GM19397 (cell line): Measurements from ENCODE around the gene UQCRHL.

Experiments used
- ATAC-seq: cut with Tn5 transposase; IDR thresholded peaks from one replicate; pipeline ENCODE4 v1.9.1; 2021; ENCODE audit warnings: mild to moderate bottlenecking, moderate library complexity; ENCODE audit not compliant: unreplicated experiment

The UQCRHL gene

DNA sequence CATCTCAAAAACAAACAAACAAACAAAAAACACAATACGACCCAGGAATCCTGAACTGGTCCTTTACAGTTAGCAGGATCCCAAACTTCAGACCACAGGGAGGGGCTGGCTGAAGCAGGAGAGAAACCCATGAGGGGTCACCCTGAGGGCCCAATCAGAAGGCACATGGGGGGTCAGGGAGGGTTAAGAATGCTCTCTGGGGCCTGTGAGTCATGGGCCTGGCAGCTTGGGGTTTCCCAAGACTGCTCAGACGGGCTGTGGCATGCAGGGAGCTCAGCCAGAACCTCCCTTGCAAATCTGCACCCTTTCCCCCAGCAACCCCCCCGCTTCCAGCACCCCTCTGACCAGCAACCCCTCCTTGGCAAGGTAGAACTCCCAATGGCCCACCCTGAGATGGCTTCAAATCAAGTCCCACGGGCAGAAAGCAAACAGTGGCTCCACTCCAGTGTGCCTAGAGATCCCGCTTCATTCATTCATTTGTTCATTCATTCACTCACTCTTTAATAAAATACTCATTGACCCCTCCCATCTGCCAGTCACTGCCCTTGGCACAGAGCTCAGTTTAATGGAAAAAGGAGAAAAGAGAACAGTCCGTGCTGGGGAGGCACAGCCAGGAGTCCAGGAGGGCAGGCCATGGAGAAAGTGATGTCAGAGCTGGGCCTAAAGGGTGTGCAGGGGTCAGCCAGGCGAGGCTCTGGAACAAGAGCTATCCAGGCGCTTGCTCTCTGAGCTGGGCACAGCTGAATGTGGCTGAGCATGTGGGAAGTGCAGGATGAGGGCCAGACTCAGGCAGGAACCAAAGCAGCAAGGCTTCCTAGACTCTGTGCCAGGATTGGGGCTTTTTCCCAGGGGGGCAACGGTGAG lies 8.2 kb downstream of the UQCRHL start:
- ATAC-seq: no peak

DNA sequence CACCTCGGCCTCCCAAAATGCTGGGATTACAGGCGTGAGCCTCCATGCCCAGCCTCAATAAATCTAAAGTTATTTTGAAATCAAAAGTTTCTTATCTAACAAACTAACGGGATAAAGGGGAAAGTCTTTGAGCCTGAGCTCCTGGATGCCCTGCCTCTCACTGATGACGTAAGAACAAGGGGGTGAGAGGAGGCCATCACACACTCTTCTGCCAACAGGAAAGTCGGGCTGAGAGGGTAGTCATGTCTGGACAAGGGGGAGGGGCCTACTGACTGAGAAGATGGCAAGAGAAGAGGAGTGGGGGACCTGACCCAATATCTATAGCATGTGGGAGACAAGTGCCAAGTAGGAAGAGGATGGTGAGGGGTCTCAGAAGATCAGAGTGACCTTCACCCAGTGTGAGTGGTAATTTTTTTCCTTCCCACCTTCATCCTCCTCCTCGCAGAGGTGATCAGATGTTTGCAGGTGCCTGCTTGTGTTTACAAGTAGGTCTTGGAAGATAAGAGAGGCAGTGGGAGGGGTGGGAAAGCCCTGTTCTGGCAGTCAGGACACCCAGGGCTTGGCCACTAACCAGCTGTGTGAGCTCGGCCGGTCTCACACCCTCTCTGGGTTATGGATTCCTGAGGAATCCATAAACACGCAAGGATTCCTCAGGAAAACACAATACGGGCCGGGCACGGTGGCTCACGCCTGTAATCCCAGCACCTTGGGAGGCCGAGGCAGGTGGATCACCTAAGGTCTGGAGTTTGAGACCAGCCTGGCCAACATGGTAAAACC lies 9.6 kb downstream of the UQCRHL start:
- ATAC-seq: no peak

DNA sequence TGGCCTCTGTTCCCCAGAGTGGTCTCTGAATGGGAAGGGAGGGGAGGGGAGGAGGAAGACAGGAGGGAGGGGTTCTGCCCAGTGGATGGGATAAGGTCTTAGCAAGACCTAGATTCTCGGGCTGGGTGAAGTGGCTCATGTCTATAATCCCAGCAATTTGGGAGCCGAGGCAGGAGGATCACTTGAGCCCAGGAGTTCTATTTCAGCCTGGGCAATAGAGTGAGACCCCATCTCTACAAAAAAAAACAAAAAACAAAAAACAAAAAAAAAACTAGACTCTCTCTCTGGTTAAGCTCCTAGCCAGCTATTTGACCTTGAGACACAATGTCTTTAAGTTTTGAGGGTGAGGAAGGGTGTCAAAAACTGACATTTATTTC lies 11.4 kb downstream of the UQCRHL start:
- ATAC-seq: no peak

DNA sequence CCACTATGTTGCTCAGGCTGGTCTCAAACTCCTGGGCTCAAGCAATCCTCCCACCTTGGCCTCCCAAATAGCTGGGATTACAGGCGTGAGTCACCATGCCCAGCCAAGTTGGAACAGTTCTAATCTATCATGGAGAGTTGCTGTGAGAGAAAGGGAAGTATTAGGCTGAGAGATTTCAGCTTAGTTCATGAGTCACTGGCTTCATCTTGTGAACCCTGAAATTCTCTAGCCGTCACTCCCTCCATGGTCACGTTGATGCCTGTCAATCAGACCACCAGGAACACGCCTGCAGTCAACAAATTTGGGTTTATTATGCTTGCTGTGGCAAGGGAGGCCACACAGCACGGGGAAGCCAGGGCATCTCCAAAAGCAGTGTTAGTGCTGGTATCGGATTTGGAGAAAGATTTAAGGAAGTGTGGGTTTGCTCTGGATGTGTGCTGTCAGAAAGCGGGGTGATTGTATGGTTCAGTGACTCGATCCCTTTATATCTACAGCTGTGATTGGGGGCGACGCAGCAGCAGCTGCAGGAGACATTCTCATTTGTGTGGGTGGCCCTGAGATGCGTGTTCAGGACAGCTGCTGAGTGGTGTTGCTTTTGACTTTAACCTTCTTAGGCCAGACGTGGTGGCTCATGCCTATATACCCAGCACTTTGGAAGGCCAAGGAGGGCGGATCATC lies 18.7 kb downstream of the UQCRHL start:
- ATAC-seq: no peak

DNA sequence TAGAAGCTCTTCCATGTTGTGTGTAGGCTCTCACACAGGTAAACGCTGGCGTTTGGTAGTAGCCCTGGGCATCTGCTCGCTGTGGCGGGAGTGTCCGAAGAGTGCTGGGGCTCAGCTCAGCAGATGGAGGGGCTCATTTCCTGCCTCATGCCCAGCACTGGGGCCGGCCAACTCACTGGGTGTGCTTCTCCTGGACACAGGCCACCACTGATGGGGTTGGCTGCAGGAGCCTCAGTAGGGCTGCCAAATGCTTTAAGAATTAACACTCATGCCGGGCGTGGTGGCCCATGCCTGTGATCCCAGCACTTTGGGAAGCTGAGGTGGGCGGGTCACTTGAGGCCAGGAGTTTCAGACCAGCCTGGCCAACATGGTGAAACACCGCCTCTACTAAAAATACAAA lies 20.9 kb downstream of the UQCRHL start:
- ATAC-seq: no peak

DNA sequence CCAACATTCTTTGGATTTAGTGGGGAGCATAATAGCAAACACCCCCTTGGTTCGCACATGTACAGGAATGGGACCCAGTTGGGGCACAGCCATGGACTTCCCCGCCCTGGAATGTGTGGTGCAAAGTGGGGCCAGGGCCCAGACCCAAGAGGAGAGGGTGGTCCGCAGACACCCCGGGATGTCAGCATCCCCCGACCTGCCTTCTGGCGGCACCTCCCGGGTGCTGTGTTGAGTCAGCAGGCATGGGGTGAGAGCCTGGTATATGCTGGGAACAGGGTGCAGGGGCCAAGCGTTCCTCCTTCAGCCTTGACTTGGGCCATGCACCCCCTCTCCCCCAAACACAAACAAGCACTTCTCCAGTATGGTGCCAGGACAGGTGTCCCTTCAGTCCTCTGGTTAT lies 21.8 kb downstream of the UQCRHL start:
- ATAC-seq: no peak

DNA sequence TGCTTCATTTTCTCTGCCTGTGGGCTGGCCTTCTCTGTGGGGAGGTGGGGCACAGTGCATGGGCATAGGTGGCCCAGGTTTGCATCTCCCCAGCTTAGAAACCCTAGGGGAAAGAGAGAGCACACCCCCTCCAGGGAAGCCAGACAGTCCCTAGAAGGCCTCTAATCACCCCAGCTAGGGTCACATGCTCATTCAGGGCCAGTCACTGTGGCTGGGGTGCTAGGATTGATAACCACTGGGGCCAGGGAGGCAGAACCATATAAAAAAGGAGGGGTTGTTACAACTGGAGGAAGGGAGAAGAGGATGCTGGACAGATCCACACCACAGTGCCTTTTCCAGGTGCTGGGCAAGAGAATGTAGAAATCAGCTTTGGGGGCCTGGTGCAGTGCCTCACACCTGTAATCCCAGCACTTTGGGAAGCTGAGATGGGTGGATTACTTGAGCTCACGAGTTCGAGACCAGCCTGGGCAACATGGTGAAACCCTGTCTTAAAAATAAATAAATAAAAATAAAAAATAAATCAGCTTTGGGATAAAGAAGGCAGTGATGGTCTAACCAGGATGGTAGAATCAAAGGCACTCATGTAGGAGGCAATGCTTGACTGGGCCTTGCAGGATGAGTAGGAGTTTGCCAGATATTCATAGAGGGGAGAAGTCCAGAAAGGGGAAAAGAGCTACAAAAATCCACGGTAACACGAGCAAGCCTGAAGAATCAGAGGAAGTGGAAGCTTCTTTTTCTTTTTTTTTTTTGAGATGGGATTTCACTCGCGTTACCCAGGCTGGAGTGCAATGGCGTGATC lies 29.3 kb downstream of the UQCRHL start:
- ATAC-seq: no peak

DNA sequence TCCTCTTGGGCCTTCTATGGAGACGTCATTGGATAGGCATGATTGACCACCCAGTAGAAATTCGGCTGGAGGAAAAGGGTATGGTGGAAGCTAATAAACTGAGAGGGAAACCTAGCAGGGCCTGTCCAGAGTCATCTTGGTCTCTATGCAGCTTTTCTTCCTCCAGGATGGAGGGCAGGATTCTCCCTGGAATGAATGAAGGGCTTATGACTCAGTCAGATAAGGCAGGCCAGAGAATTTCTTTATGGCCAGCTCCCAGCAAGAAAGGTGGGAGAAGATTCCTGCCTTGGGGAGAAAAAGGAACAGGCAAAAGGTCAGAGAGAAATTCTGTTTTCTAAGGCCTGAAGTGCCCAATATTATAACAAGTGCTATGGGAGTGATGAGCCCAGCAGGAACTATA lies 31.7 kb downstream of the UQCRHL start:
- ATAC-seq: no peak

DNA sequence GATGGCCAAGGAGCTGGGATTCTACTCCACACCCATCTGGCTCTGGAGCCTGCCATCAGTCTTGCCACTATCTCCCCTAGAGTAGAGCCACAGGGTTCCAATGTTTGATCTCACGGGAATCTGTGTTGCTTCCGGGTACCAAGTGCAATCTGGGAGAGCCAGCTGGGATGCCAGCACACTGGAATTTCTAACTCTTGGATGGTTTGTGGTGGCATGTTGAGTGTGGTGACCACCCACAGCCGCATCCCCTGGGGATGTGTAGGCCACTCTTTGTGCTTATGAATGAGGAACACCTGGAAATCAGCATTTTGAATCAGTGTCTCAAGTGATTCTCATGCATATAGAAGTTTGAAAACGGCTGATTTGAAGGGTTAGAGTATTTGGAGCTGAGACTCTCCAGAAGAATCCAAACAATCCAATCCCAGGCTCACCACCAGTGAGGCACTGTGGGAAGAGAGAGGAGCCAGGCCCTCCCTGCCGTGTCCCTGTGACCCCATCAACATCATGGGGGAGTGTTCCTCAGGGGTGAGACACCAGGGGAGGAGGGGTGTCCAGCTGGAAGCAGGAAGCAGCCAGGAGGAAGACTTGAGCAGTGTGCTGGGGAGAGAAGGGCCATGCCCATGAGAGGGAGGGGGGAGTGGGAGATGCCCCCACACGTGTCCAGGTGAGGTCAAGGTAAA lies 35.5 kb downstream of the UQCRHL start:
- no peak for ATAC-seq

DNA sequence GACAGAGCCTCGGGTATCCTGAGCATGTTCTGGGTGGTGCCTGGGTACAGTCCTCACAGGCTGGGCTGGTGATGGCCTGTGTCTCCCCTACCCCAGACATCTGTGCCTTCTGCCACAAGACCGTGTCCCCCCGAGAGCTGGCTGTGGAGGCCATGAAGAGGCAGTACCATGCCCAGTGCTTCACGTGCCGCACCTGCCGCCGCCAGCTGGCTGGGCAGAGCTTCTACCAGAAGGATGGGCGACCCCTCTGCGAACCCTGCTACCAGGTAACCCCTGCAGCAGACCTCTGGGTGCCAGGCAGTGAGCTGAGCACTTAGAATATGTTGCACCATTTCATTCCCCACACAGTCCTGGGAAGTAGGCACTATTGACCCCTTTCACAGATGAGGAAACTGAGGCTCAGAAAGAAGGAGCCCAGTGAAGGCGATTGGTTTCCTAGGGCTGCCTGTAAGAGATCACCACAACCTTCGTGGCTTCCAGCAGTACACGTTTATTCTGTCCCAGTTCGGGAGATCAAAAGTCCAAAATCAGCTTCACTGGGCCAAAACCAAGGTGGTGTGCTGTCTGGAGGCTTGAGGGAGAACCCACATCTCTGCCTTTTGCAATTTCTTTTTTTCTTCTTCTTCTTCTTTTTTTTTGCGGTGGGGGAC lies 37.0 kb downstream of the UQCRHL start:
- ATAC-seq: no peak

DNA sequence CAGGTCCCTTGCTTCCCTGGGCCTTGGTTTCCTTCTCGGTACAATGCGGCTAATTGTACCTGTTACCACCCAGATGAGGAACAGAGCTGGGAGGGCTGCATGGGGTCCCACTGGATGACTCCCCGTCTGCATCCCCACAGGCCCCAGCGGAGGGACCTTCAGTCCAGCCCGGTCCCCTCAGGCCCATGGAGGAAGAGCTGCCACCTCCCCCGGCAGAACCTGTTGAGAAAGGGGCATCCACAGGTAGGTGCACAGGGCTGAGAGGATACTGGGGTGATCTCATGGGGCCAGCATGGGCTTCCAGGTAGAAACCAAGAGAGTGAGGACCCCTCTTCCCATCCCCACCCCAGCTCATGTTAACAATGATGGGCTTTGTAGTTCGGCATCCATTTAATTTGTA lies 39.1 kb downstream of the UQCRHL start:
- ATAC-seq: no peak

DNA sequence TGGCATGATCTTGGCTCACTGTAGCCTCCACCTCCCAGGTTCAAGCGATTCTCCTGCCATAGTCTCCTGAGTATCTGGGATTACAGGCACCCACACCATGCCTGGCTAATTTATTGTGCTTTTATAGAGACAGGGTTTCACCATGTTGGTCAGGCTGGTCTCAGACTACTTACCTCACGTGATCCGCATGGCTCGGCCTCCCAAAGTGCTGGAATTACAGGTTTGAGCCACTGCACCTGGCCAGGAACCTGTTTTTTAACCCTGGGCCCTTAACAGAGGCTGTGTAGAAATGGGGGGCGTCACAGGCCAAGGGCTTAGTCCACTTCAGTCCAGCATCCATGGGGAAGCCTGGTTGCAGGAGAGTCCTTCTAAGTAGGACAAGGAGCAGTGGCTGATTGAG lies 39.5 kb downstream of the UQCRHL start:
- ATAC-seq: no peak

DNA sequence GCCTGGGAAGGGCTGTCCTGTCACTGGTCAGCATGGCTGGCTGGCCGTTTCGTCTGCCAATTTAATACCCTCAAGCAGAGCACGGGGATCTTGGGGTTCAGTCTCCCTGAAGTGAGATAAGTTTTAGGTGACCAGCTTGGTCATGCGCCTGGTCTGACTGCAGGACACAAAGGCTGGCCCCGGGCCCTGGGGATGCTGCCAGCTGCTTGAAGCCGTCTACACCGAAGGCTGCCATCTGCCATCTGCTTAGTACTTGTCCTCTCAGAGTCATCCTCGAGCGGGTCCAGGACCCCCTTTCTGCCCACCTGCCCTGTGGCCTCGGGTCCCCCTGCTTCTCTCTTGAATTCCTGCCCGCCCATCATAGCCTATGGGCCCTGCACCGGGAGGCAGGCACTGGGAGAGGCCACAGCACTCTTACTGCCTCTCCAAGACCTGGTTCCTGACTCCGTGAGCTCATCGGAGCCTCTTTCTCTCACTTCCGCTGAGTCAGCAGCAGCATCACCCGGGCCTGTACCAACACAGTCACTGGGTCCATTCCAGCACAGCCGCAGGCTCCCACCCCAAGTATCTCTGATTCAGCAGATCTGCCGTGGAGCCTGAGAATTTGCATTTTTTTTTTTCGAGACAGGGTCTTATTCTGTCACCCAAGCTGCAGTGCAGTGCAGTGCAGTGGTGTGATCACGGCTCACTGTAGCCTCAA lies 41.8 kb downstream of the UQCRHL start:
- no peak for ATAC-seq

DNA sequence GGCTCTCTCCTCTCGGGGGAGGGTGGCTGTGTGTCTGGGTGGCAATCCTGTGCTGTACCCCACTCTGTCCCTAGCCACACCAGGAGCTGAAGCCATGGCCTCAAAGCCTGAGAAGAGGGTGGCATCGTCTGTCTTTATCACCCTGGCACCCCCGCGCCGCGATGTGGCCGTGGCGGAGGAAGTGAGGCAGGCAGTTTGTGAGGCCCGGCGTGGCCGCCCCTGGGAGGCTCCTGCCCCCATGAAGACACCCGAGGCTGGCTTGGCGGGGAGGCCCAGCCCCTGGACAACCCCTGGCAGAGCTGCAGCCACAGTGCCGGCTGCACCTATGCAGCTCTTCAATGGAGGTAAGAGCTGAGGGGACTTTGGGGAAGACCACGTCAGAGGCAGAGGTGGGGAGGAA lies 42.6 kb downstream of the UQCRHL start:
- no peak for ATAC-seq

DNA sequence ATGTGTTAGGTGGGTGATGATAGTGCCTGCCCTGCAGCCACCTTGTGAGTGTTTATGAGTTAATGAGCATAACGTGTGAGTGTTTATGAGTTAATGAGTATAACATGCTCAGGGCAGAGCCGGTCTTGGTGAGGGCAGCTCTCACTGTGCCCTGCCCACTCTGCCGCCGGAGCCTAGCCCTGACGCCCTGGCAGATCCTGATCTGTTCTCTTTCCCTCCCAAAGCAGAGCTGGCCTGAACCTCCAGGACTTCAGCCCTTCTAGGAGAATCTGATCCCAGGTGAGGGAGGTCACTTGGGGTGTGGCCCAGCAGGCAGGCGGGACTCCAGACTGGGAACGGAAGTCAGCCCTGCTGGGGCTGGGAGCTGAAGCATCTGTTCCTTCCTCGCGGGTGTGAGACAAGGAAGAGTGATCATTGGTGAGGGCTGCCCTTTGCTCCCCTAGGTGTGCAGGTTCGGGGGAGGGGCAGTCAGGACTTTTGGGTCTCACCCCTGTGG lies 43.1 kb downstream of the UQCRHL start:
- ATAC-seq: no peak

DNA sequence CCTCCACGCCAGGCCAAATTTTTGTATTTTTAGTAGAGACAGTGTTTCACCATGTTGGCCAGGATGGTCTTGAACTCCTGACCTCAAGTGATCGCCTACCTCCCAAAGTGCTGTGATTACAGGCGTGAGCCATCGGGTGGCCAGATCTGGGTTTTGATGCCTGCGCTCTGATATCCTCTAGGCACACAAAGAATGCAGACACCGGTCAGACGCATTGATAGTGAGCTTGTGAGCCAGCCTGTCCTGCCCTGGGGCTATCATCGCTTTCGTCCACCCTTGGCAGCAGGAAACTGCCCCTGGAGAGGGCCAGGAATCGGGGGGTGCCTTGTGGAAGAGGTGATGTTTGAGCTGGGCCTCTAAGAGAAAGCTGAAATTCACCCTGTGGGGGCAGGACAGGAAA lies 44.9 kb downstream of the UQCRHL start:
- no peak for ATAC-seq

DNA sequence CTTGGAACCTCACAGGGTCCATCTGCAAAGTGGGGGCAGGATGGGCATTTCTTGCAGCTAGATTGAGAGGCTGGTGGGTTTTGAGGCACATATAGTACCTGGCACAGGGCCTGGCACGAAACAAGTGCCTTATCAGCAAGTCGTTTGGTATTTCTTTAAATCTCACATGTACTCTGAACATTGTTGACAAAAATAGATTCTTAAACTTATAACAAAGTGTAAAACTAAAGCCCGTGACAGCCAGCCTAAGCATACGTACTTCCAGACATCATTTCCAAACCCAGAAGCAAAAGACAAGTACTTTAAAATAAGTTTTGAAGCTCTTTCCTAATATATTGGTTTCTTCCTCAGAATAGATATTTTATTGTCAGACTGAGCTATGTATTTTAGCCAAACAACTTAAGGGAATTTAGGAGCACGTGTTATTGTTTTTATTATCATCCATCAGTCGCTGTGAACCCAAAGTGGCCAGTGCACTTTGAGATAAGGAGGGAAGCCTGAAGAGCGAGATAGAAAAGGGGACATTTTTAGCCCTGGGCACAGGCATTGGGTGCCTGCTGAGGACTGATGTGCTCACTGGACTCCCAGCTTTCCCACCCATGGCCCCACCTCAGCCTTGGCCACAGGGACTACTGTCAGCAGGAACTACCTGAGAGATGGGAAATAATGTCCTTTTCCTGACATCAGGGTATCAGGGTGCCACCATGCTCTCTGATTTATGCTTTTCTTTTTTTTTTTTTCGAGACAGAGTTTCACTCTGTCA lies 45.9 kb downstream of the UQCRHL start:
- no peak for ATAC-seq

DNA sequence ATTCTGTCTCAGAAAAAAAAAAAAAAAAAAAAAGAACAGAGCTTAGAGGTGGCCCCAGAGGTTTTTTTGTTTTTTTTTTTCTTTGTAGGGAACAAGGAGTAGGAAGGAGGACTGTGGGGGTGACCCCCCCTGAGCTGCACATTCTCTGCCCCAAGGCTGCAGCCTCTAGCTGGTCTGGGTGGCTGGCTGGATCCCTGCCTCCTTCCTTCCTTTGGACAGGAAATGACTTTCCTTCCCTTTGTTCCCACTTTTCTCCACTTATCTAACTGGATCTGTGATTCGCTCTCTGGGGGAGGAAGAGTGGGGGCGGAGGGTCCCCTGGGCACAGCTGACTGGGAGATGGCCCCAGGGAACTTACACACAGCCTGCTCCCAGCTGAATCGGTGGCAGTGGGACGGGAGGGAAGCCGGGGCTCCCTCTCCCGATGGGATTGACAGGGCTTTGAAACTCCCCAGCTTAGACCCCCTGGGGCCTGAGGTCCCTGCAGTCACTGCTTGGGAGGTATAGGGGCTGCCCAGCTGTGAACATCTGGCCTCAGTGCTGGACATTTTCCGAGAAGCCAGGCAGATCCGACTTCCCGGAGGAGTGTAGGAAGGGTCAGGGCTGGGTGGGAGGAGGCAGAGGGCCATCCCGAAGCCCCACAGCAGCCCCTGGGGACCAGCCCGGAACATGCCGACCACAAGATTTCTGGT lies 46.8 kb downstream of the UQCRHL start:
- ATAC-seq: no peak
